Measurements from ENCODE around the gene RAC3.
A peak's percentile ranks its signal among the peaks of the same experiment; 100 is the strongest.

RAC3 gene

DNA sequence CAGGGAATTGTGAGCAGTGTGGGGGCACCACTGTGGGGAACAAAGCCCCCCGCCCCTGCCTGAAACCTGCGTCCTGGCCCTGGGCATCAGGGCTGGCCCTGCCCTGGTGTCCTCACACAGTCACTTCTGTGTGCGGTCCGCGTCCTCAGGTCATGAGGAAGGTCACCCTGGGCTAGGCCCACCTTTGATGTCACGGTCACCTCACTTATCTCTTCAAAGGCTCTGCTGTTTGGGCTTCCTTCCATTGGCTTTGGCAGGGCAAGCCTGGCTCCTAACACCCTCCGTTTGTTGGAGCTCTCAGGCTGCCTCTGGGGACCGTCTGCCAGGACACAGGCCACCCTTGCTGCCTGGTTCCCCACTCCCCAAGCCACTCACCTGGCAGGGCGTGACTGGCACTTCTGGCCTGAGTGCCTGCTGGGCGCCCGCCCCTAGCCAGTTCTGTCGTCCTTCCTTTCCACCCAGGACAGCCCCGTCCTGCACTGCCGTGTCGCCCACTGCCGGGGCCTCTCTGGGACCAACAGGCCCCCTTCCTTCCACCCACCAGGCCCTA lies 17.6 kb upstream of the RAC3 start:
- Mint-ChIP-seq H3K36me3 (ENCODE audit: low read depth) (no peaks in the 10 kb centered on the region), H3K4me3 (no peak overlapping the region), H3K27me3 (ENCODE audit: low read depth) (no peaks in the 10 kb centered on the region), H3K4me1 (ENCODE audit: low read depth) (no peaks in the 10 kb centered on the region), H3K27ac (no peak overlapping the region), H3K9me3 (no peaks in the 10 kb centered on the region)
- DNase-seq (ENCODE audit: low spot score), result no peak

DNA sequence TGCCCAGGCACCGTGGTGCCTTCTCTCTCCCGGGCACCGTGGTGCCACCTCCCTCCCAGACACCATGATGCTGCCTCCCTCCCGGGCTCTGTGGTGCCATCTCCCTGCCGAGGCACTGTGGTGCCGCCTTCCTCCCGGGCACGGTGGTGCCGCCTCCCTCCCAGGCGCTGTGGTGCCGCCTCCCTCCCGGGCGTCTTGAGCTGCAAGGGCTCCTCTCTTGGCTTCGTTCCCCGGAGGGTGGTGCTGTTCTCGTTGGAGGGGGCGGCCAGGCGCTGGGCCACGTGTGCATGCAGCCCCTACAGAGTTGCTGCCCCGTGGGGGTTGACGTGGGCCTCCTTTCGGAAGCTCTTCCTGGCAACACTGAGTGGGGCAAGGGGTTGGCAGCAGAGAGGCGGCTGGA lies 17.0 kb upstream of the RAC3 start:
- no peaks in the 10 kb centered on the region for H3K36me3 Mint-ChIP-seq (ENCODE audit: low read depth)
- no peaks in the 10 kb centered on the region for H3K9me3 Mint-ChIP-seq
- DNase-seq (ENCODE audit: low spot score), result no peak
- no peaks in the 10 kb centered on the region for H3K4me1 Mint-ChIP-seq (ENCODE audit: low read depth)
- no peaks in the 10 kb centered on the region for H3K27me3 Mint-ChIP-seq (ENCODE audit: low read depth)
- H3K4me3 Mint-ChIP-seq, result no peak overlapping the region
- no peak overlapping the region for H3K27ac Mint-ChIP-seq

DNA sequence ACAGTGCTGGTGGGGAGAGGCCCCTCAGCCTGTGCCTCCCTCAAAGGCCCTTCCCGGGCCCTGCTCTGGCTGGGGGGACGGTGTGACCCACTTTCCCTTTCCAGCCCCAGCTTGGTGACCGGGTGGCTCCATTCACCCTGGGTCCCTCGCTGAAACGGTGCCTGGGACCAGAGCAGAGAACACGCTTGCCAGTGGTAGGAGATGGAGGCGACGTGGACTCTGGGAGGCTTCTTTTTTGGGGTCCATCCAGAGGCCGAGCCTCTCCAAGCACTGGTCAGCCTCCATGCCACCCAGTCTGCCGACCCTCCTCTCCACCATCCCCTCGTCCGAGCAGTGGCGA lies 16.5 kb upstream of the RAC3 start:
- no peak overlapping the region for H3K27ac Mint-ChIP-seq
- no peaks in the 10 kb centered on the region for H3K27me3 Mint-ChIP-seq (ENCODE audit: low read depth)
- no peak overlapping the region for H3K4me3 Mint-ChIP-seq
- no peaks in the 10 kb centered on the region for H3K4me1 Mint-ChIP-seq (ENCODE audit: low read depth)
- no peak for DNase-seq (ENCODE audit: low spot score)
- H3K36me3 Mint-ChIP-seq (ENCODE audit: low read depth), result no peaks in the 10 kb centered on the region
- H3K9me3 Mint-ChIP-seq, result no peaks in the 10 kb centered on the region

DNA sequence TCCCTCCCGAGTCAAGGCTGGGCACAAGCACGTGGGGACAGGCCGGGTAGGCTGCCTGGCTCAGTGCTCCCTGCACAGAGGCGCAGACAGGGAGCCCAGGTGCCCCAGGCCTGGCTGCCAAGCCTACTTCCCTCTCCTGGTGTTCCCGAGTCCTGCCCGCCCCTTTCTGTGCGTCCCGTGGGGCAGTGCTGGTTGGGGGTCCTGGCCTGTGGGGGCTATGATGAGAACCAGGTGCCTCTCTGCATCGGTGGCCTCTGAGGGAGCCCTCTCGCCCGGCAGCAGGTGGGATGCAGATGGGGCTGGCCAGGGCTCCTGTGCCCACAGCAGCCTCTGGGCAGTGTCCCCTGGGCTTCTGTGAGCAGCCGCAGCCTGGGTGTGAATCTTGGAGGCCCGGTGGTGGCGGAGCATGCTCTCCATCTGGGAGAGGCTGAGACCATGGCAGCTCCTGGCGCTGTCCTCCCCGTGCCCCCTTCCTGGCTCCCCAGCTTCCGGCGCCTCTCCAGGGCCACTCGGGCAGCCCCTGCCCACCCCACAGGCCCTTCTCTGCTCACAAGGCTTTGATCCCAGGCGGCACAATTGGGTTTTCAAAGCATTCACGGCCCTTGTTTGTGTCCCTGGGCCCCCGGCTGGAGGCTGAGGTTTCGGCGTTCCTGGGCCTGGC lies 16.0 kb upstream of the RAC3 start:
- H3K4me3 Mint-ChIP-seq, result no peak overlapping the region
- H3K27ac Mint-ChIP-seq, result no peak overlapping the region
- no peaks in the 10 kb centered on the region for H3K36me3 Mint-ChIP-seq (ENCODE audit: low read depth)
- no peaks in the 10 kb centered on the region for H3K4me1 Mint-ChIP-seq (ENCODE audit: low read depth)
- no peak for DNase-seq (ENCODE audit: low spot score)
- no peaks in the 10 kb centered on the region for H3K27me3 Mint-ChIP-seq (ENCODE audit: low read depth)
- H3K9me3 Mint-ChIP-seq, result no peaks in the 10 kb centered on the region

DNA sequence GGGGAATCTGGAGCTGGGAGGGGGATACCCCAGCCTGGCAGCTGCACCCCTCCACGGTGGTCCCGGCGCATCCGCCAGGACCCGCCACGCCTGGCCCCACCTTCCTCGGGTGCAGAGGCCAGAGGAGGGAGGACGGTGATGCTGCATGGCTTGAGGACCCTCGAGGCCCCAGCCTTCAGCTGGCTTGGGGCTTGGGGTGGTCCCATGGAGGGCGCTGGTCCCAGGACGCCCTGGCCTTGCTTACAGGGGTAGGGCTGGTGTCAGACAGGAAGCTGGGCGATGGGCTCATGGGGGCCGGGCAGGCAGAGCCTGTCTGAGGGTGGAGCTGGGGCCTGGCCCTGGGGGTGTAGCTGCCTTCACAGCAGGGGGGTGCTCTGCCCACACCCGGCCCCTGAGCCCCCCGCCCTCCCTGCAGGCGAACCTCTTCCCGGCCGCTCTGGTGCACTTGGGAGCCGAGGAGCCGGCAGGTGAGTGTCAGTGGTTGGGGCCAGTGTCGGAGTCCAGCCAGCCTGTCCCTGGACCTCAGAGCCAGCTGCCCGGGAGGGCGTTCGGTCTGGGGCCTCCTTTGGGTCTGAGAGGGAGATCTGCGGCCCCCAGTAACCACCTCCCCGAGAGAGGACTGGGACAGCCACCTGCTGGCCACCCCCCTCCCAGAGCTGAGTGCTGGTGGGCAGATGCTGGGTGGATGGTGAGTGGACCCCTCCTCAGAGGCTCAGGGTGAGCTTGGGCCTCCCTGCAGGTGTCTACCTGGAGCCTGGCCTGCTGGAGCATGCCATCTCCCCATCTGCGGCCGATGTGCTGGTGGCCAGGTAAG lies 15.2 kb upstream of the RAC3 start:
- Mint-ChIP-seq H3K4me3 (no peak overlapping the region), H3K4me1 (ENCODE audit: low read depth) (peaks cover 1% of the 10 kb centered on the region), H3K9me3 (no peaks in the 10 kb centered on the region), H3K27me3 (ENCODE audit: low read depth) (no peaks in the 10 kb centered on the region), H3K36me3 (ENCODE audit: low read depth) (no peaks in the 10 kb centered on the region), H3K27ac (no peak overlapping the region)
- no peak for DNase-seq (ENCODE audit: low spot score)

DNA sequence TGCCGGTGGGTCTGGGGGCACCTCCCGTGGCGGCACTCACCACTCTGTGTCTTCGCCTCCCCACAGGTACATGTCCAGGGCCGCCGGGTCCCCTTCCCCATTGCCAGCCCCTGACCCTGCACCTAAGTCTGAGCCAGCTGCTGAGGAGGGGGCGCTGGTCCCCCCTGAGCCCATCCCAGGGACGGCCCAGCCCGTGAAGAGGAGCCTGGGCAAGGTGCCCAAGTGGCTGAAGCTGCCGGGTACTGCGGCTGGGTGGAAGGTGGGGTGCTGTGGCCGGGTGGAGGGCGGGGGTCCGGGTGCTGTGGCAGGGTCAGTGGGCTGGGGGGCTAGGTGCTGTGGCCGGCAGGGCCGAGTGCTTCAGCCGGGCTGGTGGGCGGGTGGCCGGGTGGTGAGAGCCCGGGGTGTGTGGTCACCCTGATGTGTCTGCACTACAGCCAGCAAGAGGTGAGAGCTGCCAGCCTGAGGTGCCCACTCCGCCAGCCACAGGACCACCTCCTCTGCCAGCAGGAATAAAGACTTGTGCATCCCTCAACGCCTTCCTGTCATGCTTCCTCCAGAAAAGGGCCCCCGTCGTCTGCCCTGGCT lies 14.5 kb upstream of the RAC3 start:
- Mint-ChIP-seq H3K9me3 (no peaks in the 10 kb centered on the region), H3K4me3 (no peak overlapping the region), H3K27me3 (ENCODE audit: low read depth) (no peaks in the 10 kb centered on the region), H3K27ac (no peak overlapping the region), H3K36me3 (ENCODE audit: low read depth) (no peaks in the 10 kb centered on the region), H3K4me1 (ENCODE audit: low read depth) (peaks cover 7% of the 10 kb centered on the region)
- DNase-seq (ENCODE audit: low spot score), result no peak

DNA sequence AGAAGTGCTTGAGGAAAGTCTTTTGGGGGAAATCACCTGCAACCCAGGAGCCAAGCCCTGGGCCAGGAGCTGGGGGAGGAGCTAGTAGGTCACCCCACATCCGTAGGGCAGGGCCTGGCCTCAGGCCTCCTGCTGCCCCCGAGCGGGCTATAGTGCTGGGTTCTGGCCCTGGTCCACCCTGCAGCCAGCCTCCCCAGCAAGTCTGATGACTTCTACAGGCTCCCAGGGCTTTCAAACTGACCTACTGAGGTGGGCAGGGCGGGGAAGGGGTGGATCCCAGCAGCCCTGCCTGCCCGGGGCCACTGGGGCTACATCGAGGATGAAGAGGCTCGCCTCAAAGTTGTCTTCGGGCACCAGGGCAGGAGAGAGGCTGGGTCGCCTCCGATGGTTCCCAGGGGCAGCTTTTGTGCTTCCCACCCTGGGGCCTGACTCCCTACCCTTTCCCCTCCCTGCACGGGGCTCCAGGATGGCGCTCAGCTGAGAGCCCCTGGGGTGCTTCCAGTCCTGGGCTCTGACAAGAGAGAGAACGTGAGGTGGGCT lies 13.8 kb upstream of the RAC3 start:
- Mint-ChIP-seq H3K27me3 (ENCODE audit: low read depth) (no peaks in the 10 kb centered on the region), H3K36me3 (ENCODE audit: low read depth) (no peaks in the 10 kb centered on the region), H3K4me1 (ENCODE audit: low read depth) (peaks cover 7% of the 10 kb centered on the region), H3K27ac (no peak overlapping the region), H3K4me3 (no peak overlapping the region), H3K9me3 (no peaks in the 10 kb centered on the region)
- DNase-seq (ENCODE audit: low spot score), result no peak

DNA sequence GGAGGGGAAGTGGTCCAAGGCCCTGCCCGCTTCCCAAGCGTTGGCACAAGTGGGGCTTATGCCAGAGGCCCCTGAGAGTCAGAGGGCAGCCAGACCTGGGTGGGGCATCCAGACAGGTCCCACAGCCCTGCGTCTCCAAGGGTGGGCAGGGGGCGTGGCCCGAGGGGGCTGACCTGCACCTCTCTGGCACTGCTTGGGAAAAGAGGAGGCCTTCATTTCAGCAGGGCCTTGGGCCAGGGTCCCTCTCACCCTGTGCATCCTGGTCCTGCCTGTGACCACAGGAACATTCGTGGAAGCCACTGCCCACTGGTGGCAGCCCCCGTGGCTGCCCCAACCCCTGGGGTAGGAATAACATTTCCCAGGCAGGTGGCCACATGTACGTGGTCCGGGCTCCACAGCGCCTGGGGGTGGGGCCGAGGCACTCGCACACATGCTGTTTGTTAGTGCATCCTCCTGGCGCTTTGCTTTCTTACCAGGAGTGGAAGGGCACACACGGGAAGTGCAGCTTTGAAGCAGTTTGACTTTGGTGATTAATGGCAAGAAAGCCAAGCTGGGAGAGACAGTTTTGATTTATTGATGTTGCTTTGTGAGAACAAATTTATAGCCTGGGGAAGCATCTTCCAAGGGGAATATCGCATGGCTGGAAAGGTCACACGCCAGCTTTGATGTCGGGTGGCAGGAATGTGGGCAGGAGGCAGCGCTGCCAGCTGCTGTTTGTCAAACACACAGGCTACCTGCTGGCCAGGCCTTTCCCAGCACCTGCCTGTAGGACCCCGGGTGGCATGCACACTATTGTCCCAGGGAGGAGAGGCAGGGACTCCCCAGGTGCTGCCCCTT lies 13.1 kb upstream of the RAC3 start:
- H3K9me3 Mint-ChIP-seq, result no peaks in the 10 kb centered on the region
- H3K27ac Mint-ChIP-seq, result no peak overlapping the region
- no peaks in the 10 kb centered on the region for H3K27me3 Mint-ChIP-seq (ENCODE audit: low read depth)
- peaks cover 7% of the 10 kb centered on the region for H3K4me1 Mint-ChIP-seq (ENCODE audit: low read depth)
- no peaks in the 10 kb centered on the region for H3K36me3 Mint-ChIP-seq (ENCODE audit: low read depth)
- no peak overlapping the region for H3K4me3 Mint-ChIP-seq
- no peak for DNase-seq (ENCODE audit: low spot score)

DNA sequence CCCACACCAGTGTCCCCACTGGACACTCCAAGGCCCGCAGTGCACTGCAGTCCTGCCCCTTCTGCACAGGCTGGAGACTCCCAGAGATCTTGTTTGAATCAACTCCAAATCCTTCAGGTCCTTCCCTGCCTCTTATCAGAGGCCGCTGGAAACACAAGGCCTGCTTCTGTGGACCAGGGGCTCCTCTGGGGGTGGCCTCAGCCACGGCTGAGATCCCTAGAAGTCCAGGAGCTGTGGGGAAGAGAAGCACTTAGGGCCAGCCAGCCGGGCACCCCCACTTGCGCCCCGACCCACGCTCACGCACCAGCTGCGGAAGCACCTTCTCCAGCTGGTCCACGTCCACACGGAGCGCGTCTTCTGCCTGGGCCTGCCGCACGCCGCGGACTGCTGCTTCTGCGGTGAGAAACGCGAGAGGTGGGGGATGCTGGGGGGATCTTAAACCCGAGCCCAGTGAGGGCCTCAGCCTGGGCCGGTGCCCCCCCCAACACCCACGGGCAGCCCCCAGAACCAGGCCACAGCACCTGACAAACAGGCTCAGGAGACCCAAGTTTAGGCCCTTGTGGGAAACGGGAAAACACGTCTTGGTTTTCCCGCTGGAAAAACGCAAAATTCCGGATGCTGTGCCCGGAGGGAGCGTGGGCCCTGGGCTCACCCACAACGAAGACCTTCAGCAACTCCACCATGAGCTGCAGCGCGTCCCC lies 12.3 kb upstream of the RAC3 start:
- H3K27ac Mint-ChIP-seq, result no peak overlapping the region
- no peaks in the 10 kb centered on the region for H3K36me3 Mint-ChIP-seq (ENCODE audit: low read depth)
- H3K9me3 Mint-ChIP-seq, result no peaks in the 10 kb centered on the region
- H3K4me3 Mint-ChIP-seq, result no peak overlapping the region
- no peaks in the 10 kb centered on the region for H3K27me3 Mint-ChIP-seq (ENCODE audit: low read depth)
- DNase-seq (ENCODE audit: low spot score), result no peak
- peaks cover 12% of the 10 kb centered on the region for H3K4me1 Mint-ChIP-seq (ENCODE audit: low read depth)

DNA sequence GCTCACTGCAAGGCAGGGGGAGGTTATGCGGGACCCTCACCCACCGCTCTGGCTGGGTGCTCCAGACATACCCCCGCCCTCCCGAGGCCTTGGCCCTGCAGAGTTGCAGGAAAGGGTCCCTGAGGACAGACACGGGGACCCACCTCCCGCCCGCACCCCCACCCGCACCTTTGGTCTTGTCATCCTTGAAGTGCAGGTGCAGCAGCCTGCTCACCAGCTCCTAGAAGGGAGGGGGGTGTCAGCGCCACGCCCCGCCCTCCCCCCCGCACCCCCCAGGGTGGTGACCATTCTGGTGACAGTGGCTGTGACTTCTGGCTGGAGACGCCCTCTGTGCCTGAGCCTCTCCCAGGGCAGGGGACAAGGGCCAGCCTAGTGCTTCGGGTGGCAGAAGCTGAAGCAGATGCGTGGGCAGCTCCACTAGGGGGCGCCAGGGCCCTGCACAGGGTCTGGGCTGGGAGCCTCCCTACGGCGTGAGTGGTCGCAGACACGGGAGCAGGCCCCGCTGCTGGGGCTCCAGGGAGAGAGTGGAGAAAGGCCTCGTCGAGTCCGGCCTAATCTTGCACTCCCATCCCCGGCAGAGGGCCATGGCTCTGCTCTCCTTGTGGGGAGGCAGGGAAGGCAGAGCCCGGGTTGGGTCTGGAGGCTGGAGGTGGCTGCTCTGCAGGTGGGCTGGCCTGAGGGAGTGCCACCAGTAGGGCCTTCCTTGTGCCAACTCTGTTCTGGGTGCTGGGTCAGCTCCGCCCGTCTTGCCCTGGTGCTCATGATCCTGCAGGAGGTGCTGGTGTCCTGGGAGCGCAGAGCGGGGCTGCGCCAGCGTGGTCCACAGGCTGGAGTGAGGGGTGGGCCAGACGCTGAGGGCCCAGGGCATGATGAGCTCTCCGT lies 11.5 kb upstream of the RAC3 start:
- no peaks in the 10 kb centered on the region for H3K9me3 Mint-ChIP-seq
- peaks cover 15% of the 10 kb centered on the region for H3K4me1 Mint-ChIP-seq (ENCODE audit: low read depth)
- H3K36me3 Mint-ChIP-seq (ENCODE audit: low read depth), result no peaks in the 10 kb centered on the region
- peak overlapping the region; percentile 43 for H3K4me3 Mint-ChIP-seq
- H3K27me3 Mint-ChIP-seq (ENCODE audit: low read depth), result no peaks in the 10 kb centered on the region
- H3K27ac Mint-ChIP-seq, result no peak overlapping the region
- peak; percentile 63 for DNase-seq (ENCODE audit: low spot score)

DNA sequence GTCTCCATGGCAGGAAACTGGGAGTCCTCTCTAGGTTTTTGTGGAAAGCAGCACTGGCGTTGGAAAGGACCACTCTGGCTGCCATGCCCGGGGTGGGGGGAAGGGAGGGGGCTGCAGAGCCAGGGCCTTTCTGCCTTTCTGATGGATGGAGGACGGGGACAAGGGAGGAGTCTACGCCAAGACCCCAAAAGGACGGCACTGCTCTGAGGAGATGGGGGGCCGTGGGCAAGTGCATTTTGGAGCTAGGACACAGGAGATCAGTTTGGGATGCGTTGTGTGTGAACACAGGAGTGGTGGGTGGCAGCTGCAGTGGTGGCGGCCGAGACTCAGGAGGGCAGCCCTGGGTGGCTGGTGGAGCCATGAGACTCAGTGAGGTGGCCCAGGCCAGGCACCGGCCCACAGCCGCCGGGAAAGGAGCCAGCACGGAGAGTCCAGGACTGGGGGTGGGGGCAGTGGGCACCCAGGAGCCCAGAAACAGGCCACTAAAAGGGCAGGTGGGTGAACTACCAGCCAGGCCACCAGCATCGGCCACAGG lies 10.8 kb upstream of the RAC3 start:
- Mint-ChIP-seq H3K4me1 (ENCODE audit: low read depth) (peaks cover 15% of the 10 kb centered on the region), H3K27ac (peak overlapping the region; percentile 20), H3K36me3 (ENCODE audit: low read depth) (peaks cover 2% of the 10 kb centered on the region), H3K27me3 (ENCODE audit: low read depth) (no peaks in the 10 kb centered on the region), H3K4me3 (peak overlapping the region; percentile 18), H3K9me3 (no peaks in the 10 kb centered on the region)
- no peak for DNase-seq (ENCODE audit: low spot score)

DNA sequence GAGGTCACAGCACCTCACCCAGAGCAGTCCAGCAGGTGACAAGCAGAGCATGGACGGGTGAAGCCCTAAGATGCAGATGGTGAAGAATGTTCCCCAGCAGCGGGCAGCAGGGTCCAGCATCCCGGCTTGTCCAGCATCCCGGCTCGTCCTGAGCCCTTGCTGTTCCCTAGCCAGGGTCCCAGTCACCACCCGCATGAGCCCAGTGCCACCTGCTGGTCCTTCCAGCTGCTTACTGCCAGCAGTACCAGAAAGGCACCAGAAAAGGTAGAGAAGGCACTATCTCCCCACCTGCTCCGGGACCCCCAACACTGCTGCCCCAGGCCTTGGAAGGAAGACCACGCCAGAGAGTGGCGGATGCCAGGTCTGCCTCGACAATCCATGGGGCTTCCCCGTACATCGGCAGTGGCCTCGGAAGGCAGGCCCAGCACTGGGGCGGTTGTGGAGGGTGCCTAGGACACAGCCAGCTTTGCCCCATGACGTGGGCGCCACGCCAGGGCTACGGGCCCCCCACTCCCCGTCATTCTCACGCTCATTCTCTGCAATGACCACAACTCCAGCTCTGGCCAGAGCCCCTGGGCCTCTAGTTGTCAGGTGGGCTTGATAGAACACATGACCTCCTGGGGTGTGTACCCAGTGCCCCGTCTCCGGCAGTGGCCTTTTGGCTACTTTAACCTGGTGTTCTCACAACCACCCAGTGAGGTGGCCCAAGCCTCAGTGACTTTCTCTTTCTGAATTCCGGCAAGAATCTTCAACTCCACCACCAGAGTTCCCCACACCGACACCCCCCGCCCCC lies 10.2 kb upstream of the RAC3 start:
- Mint-ChIP-seq H3K9me3 (no peaks in the 10 kb centered on the region), H3K4me1 (ENCODE audit: low read depth) (peaks cover 15% of the 10 kb centered on the region), H3K27me3 (ENCODE audit: low read depth) (no peaks in the 10 kb centered on the region), H3K27ac (peak overlapping the region; percentile 69), H3K36me3 (ENCODE audit: low read depth) (peaks cover 2% of the 10 kb centered on the region), H3K4me3 (peak overlapping the region; percentile 87)
- DNase-seq (ENCODE audit: low spot score), result peak; percentile 40
